ENCODE data around the gene RAD51B.

The RAD51B gene

GRCh38 chr14:68547305-68548193, 728.0 kb downstream of the RAD51B start:
- Mint-ChIP-seq H3K36me3 (ENCODE audit: low read depth) (no peaks in the 10 kb centered on the region), H3K4me3 (no peak overlapping the region), H3K9me3 (no peaks in the 10 kb centered on the region), H3K27ac (peak overlapping the region; percentile 98 to 100 (median 98)), H3K27me3 (ENCODE audit: low read depth) (no peaks in the 10 kb centered on the region), H3K4me1 (peaks cover 96% of the 10 kb centered on the region)
- TF ChIP-seq CTCF (IDR thresholded peaks at IDR 0.05; ENCODE audit: unreplicated experiment in 3 of 3): no peak

- Mint-ChIP-seq H3K27me3 (ENCODE audit: low read depth) (no peaks in the 10 kb centered on the region), H3K4me3 (peak overlapping the region in 2 of 3 experiments; percentile 16 to 18), H3K36me3 (ENCODE audit: low read depth) (no peaks in the 10 kb centered on the region), H3K4me1 (peaks cover 96% of the 10 kb centered on the region), H3K9me3 (no peaks in the 10 kb centered on the region), H3K27ac (peak overlapping the region; percentile 98 to 100 (median 98))
- no peak for TF ChIP-seq CTCF (IDR thresholded peaks at IDR 0.05; ENCODE audit: unreplicated experiment in 3 of 3)
Observed at GRCh38 chr14:68548194-68549076, 728.9 kb downstream of the RAD51B start.

GRCh38 chr14:68550338-68550715, 730.7 kb downstream of the RAD51B start:
- H3K27me3 Mint-ChIP-seq (ENCODE audit: low read depth): no peaks in the 10 kb centered on the region
- no peak for TF ChIP-seq CTCF (IDR thresholded peaks at IDR 0.05; ENCODE audit: unreplicated experiment in 3 of 3)
- no peaks in the 10 kb centered on the region for H3K36me3 Mint-ChIP-seq (ENCODE audit: low read depth)

GRCh38 chr14:68551045-68551683, 731.6 kb downstream of the RAD51B start:
- H3K27ac Mint-ChIP-seq: peak overlapping the region; percentile 91 to 98 (median 95)
- peaks cover 94% of the 10 kb centered on the region for H3K4me1 Mint-ChIP-seq
- no peaks in the 10 kb centered on the region for H3K36me3 Mint-ChIP-seq (ENCODE audit: low read depth)
- no peaks in the 10 kb centered on the region for H3K27me3 Mint-ChIP-seq (ENCODE audit: low read depth)
- no peak overlapping the region for H3K4me3 Mint-ChIP-seq
- H3K9me3 Mint-ChIP-seq: no peaks in the 10 kb centered on the region
- TF ChIP-seq CTCF (IDR thresholded peaks at IDR 0.05; ENCODE audit: unreplicated experiment in 3 of 3): no peak

More at GRCh38 chr14:68550338-68550715, 730.7 kb downstream of the RAD51B start:
- peak overlapping the region; percentile 91 to 98 (median 95) for H3K27ac Mint-ChIP-seq
- no peaks in the 10 kb centered on the region for H3K9me3 Mint-ChIP-seq
- H3K4me1 Mint-ChIP-seq: peaks cover 94% of the 10 kb centered on the region
- peak overlapping the region in 2 of 3 experiments; percentile 49 for H3K4me3 Mint-ChIP-seq

- Mint-ChIP-seq H3K4me3 (no peak overlapping the region), H3K4me1 (peaks cover 92% of the 10 kb centered on the region), H3K36me3 (ENCODE audit: low read depth) (no peaks in the 10 kb centered on the region), H3K27ac (peak overlapping the region; percentile 87 to 98 (median 95)), H3K27me3 (ENCODE audit: low read depth) (no peaks in the 10 kb centered on the region), H3K9me3 (no peaks in the 10 kb centered on the region)
- no peak for TF ChIP-seq CTCF (IDR thresholded peaks at IDR 0.05; ENCODE audit: unreplicated experiment in 3 of 3)
Observed at GRCh38 chr14:68552075-68552474, 732.5 kb downstream of the RAD51B start.

Measured in nephron (organoid).